T-cell (primary cell): ENCODE results near the gene TUBG1. TPM values are rescaled to one million over a fixed set of nuclear protein-coding genes. Genes with fewer than 3 reads are reported as not detected.
"Not testable (repeated sequence)": the region's sequence is repeated elsewhere in the genome, so short reads cannot be mapped to it uniquely, and the experiment has no call there.

Experiments
- ATAC-seq, 4 experiments: fragments of 200-7000 bp in 3 of 4; fragments of 150-1000 bp in 1 of 4; cut with Tn5 transposase; replicated peaks in 1 of 4; 1 replicate in 3 of 4; 2 replicates in 1 of 4; pipeline ENCODE4 v1.10.0; 2021; ENCODE audit warnings: moderate library complexity in 3 of 4, mild to moderate bottlenecking in 2 of 4, moderate number of reproducible peaks in 1 of 4
- CTCF ChIA-PET, 2 donors: fragments of 300-600 bp; sonication (Branson Sonifier 250); formaldehyde crosslinking; loops; one replicate each; lab custom pipeline; 2022; ENCODE audit warnings: antibody characterized with exemption in 2 of 2; lab: Charles Lee
- POLR2A ChIA-PET, 2 donors: fragments of 300-600 bp; sonication (Branson Sonifier 250); formaldehyde crosslinking; loops; one replicate each; lab custom pipeline; 2022; ENCODE audit warnings: antibody characterized with exemption in 2 of 2; lab: Charles Lee
- DNase-seq, 35 experiments: peaks; one replicate each; pipeline versions ENCODE4 v3.0.0 to v3.0.0-alpha.2; 2013 to 2023
- H3K27ac ChIP-seq: one replicate; pipeline ENCODE4 v1.5.1; 2013; ENCODE audit warnings: low read length
- H3K27me3 ChIP-seq, 2 experiments: replicated peaks in 1 of 2; 1 replicate in 1 of 2; 2 replicates in 1 of 2; pipeline versions ENCODE4 v1.6.1 to v1.7.0; 2013; ENCODE audit warnings: low read length in 1 of 2, mixed read lengths in 1 of 2; ENCODE audit not compliant: control insufficient read depth in 2 of 2, insufficient read depth in 2 of 2; ENCODE audit errors: extremely low read depth in 1 of 2
- H3K36me3 ChIP-seq, 2 donors: 1 replicate in 1 of 2; 2 replicates in 1 of 2; pipeline versions ENCODE4 v1.6.1 to v1.7.0; 2013; ENCODE audit warnings: low read length in 1 of 2; ENCODE audit not compliant: control insufficient read depth in 2 of 2, insufficient read depth in 1 of 2; ENCODE audit errors: extremely low read depth in 1 of 2
- H3K4me1 ChIP-seq, 2 experiments: 1 replicate in 1 of 2; 2 replicates in 1 of 2; pipeline versions ENCODE4 v1.6.1 to v1.7.0; 2013; ENCODE audit warnings: low read length in 2 of 2, mixed read lengths in 1 of 2; ENCODE audit not compliant: insufficient read depth in 2 of 2, control insufficient read depth in 1 of 2; ENCODE audit errors: extremely low read depth in 1 of 2
- H3K4me3 ChIP-seq, 2 donors: 1 replicate in 1 of 2; 2 replicates in 1 of 2; pipeline versions ENCODE4 v1.5.1 to v1.7.0; 2013; ENCODE audit warnings: mild to moderate bottlenecking in 2 of 2, low read length in 1 of 2, moderate library complexity in 1 of 2; ENCODE audit not compliant: control insufficient read depth in 1 of 2; ENCODE audit errors: extremely low read depth in 1 of 2
- H3K9me3 ChIP-seq: 2 replicates; pipeline ENCODE4 v1.7.0; 2013
- H3K27ac Mint-ChIP-seq, 2 donors: one replicate each; pipeline ENCODE4 v1.8.0; 2020 to 2021; ENCODE audit warnings: mild to moderate bottlenecking in 2 of 2, mixed read lengths in 2 of 2
- H3K27me3 Mint-ChIP-seq, 2 donors: one replicate each; pipeline ENCODE4 v1.8.0; 2021 to 2022; ENCODE audit warnings: mixed read lengths in 2 of 2
- H3K36me3 Mint-ChIP-seq: one replicate; pipeline ENCODE4 v1.8.0; 2021; ENCODE audit warnings: mixed read lengths
- H3K4me1 Mint-ChIP-seq, 3 donors: one replicate each; pipeline ENCODE4 v1.8.0; 2020 to 2022; ENCODE audit warnings: mixed read lengths in 3 of 3, mild to moderate bottlenecking in 1 of 3
- H3K4me3 Mint-ChIP-seq, 3 donors: one replicate each; pipeline ENCODE4 v1.8.0; 2020 to 2022; ENCODE audit warnings: mild to moderate bottlenecking in 3 of 3, mixed read lengths in 3 of 3, moderate library complexity in 3 of 3
- H3K9me3 Mint-ChIP-seq, 3 donors: one replicate each; pipeline ENCODE4 v1.8.0; 2020 to 2022; ENCODE audit warnings: mixed read lengths in 3 of 3
- WGBS: methylation state at CpG from one replicate; pipeline ENCODE4 v1.1.5; 2013; ENCODE audit warnings: missing lambda C conversion rate; ENCODE audit not compliant: insufficient coverage; 5-methylcytosine and 5-hydroxymethylcytosine counted together
- total RNA-seq, 35 experiments: library from RNA in 6 of 35; stranded (reverse) in 6 of 35; fragments of 120-200 nt in 1 of 35; gene quantifications; one replicate each; pipeline versions ENCODE4 v1.2.1 to v1.2.4 and lab custom pipeline; 2013 to 2026

Gene TUBG1
- total RNA-seq, 5 donors from 2014 or later (not counting 1 experiment from before 2014, with no cell fraction given): 6.5 to 18.9 (median 16.2) TPM

- Histone ChIP-seq H3K27me3 (no peaks in the 10 kb centered on the region), H3K4me1 (peaks cover 24 to 41% of the 10 kb centered on the region in 2 experiments), H3K4me3 (no peak overlapping the region), H3K9me3 (no peaks in the 10 kb centered on the region), H3K36me3 (peaks cover 0 to 19% of the 10 kb centered on the region in 2 donors), H3K27ac (no peak overlapping the region)
- no CpG with 5 or more reads among the region's 7 CpGs for WGBS
- peaks cover 29% of the 10 kb centered on the region for H3K36me3 Mint-ChIP-seq
- CTCF ChIA-PET: no interaction called here
- no peaks in the 10 kb centered on the region for H3K9me3 Mint-ChIP-seq
- H3K4me3 Mint-ChIP-seq: peak overlapping the region in 1 of 3 donors; percentile 43
- no peak overlapping the region for H3K27ac Mint-ChIP-seq
- H3K4me1 Mint-ChIP-seq: peaks cover 69 to 77% (median 76%) of the 10 kb centered on the region in 3 donors
- no peaks in the 10 kb centered on the region for H3K27me3 Mint-ChIP-seq
- POLR2A ChIA-PET: no interaction called here
- DNase-seq (no peak), ATAC-seq (no peak)
These were observed 6.2 kb upstream of the TUBG1 start for GRCh38 chr17:42603318-42603717.

GRCh38 chr17:42607769-42608168, 1.7 kb upstream of the TUBG1 start:
- H3K9me3 ChIP-seq: no peaks in the 10 kb centered on the region
- H3K4me1 ChIP-seq: peaks cover 24 to 38% of the 10 kb centered on the region in 2 experiments
- peak overlapping the region in 1 of 2 donors; percentile 85 for H3K4me3 ChIP-seq
- CTCF ChIA-PET: interaction anchor here (0.7 to 2.6 kb wide), 5 partner anchors 10 to 71 kb away, joined by 3 to 22 read pairs (median 7); partner anchors contain the start of gene PSMC3IP (in 2 of the 2)
- Mint-ChIP-seq H3K27ac (peak overlapping the region; percentile 23 to 100), H3K9me3 (no peaks in the 10 kb centered on the region), H3K4me3 (peak overlapping the region; percentile 98 to 100 (median 99)), H3K4me1 (peaks cover 57 to 62% (median 59%) of the 10 kb centered on the region in 3 donors), H3K36me3 (peaks cover 32% of the 10 kb centered on the region), H3K27me3 (no peaks in the 10 kb centered on the region)
- POLR2A ChIA-PET: interaction anchor here (0.5 to 1.1 kb wide), 2 partner anchors 10 to 15 kb away, joined by 15 to 17 read pairs; no protein-coding TSS in a partner anchor
- peak overlapping the region; percentile 25 for H3K27ac ChIP-seq
- WGBS: no CpG with 5 or more reads among the region's 3 CpGs
- DNase-seq (no peak), ATAC-seq (no peak)
- no peaks in the 10 kb centered on the region for H3K27me3 ChIP-seq
- peaks cover 0 to 14% of the 10 kb centered on the region in 2 donors for H3K36me3 ChIP-seq

- no peaks in the 10 kb centered on the region for H3K27me3 ChIP-seq
- ChIA-PET CTCF (interaction anchor here (0.6 to 2.6 kb wide), 7 partner anchors 10 to 165 kb away, joined by 3 to 22 read pairs (median 4); partner anchors contain the start of gene PSMC3IP (in 2 of the 2)), POLR2A (interaction anchor here (0.5 to 1.1 kb wide), 5 partner anchors 11 to 1702 kb away, joined by 3 to 17 read pairs (median 4); no protein-coding TSS in a partner anchor)
- Mint-ChIP-seq H3K4me1 (peaks cover 51 to 55% (median 52%) of the 10 kb centered on the region in 3 donors), H3K27me3 (no peaks in the 10 kb centered on the region), H3K27ac (peak overlapping the region; percentile 99 to 100), H3K4me3 (peak overlapping the region; percentile 98 to 100 (median 99)), H3K36me3 (peaks cover 29% of the 10 kb centered on the region), H3K9me3 (no peaks in the 10 kb centered on the region)
- peak overlapping the region; percentile 85 to 99 for H3K4me3 ChIP-seq
- H3K9me3 ChIP-seq: no peaks in the 10 kb centered on the region
- H3K4me1 ChIP-seq: peaks cover 24 to 38% of the 10 kb centered on the region in 2 experiments
- ATAC-seq: peak; percentile 47 to 58 (median 52)
- peak overlapping the region; percentile 77 for H3K27ac ChIP-seq
- peaks cover 0 to 17% of the 10 kb centered on the region in 2 donors for H3K36me3 ChIP-seq
- DNase-seq: peak in 15 of 35 experiments; percentile 1 to 45 (median 16)
- WGBS: 0% methylated on average over 27 of the region's 30 CpGs
These were observed 940 bp upstream of the TUBG1 start for GRCh38 chr17:42608305-42609181.

GRCh38 chr17:42609814-42610801, 625 bp downstream of the TUBG1 start:
- peak in 12 of 35 experiments; percentile 1 to 12 (median 3) for DNase-seq
- Mint-ChIP-seq H3K4me1 (peaks cover 35 to 41% (median 38%) of the 10 kb centered on the region in 3 donors), H3K27ac (peak overlapping the region; percentile 99 to 100), H3K36me3 (peaks cover 32% of the 10 kb centered on the region), H3K4me3 (peak overlapping the region; percentile 98 to 100 (median 99))
- 24% methylated on average over 12 of the region's 42 CpGs for whole genome bisulfite sequencing
- H3K4me1 ChIP-seq: peaks cover 18 to 33% of the 10 kb centered on the region in 2 experiments
- H3K9me3 ChIP-seq, ATAC-seq, H3K27me3 Mint-ChIP-seq, H3K27me3 ChIP-seq, H3K9me3 Mint-ChIP-seq: not testable (repeated sequence)
- H3K36me3 ChIP-seq: peaks cover 3 to 27% of the 10 kb centered on the region in 2 donors
- peak overlapping the region; percentile 72 to 95 for H3K4me3 ChIP-seq
- CTCF ChIA-PET: interaction anchor here in 1 of 2 donors (0.9 to 2.6 kb wide), 2 partner anchors 32 to 66 kb away, joined by 3 to 22 read pairs; partner anchors contain the start of gene PSMC3IP
- H3K27ac ChIP-seq: peak overlapping the region; percentile 56
- POLR2A ChIA-PET: interaction anchor here (0.5 to 1.0 kb wide), 6 partner anchors 32 to 1043 kb away, joined by 3 to 6 read pairs (median 4); partner anchors contain the start of gene VPS25 (in 1 of the 2)

GRCh38 chr17:42612013-42612412, 2.5 kb downstream of the TUBG1 start:
- ATAC-seq (no peak), DNase-seq (no peak)
- peaks cover 6 to 17% of the 10 kb centered on the region in 2 experiments for H3K4me1 ChIP-seq
- Mint-ChIP-seq H3K4me3 (no peak overlapping the region), H3K27ac (no peak overlapping the region), H3K27me3 (no peaks in the 10 kb centered on the region), H3K36me3 (peaks cover 26% of the 10 kb centered on the region), H3K4me1 (peaks cover 16 to 22% (median 19%) of the 10 kb centered on the region in 3 donors), H3K9me3 (no peaks in the 10 kb centered on the region)
- ChIA-PET POLR2A (interaction anchor here in 1 of 2 donors (0.6 kb wide), 2 partner anchors 27 to 230 kb away, joined by 4 to 5 read pairs; no protein-coding TSS in a partner anchor), CTCF (no interaction called here)
- WGBS: 100% methylated on average over 1 of the region's 4 CpGs
- H3K36me3 ChIP-seq: peaks cover 8 to 35% of the 10 kb centered on the region in 2 donors
- no peak overlapping the region for H3K4me3 ChIP-seq
- H3K27ac ChIP-seq: no peak overlapping the region
- no peaks in the 10 kb centered on the region for H3K27me3 ChIP-seq
- no peaks in the 10 kb centered on the region for H3K9me3 ChIP-seq
